Motor neuron (in vitro differentiated cells): ENCODE data around the gene HS6ST2. TPM values are rescaled to one million over a fixed set of nuclear protein-coding genes. Genes with fewer than 3 reads are reported as not detected.
A peak's percentile ranks its signal among the peaks of the same experiment; 100 is the strongest.

Experiments
- ATAC-seq, 8 experiments: fragments of 200-7000 bp; cut with Tn5 transposase; replicated peaks in 6 of 8; 2 replicates each; pipeline ENCODE4 v1.8.0; 2021; ENCODE audit warnings: mild to moderate bottlenecking in 8 of 8, moderate library complexity in 8 of 8
- H3K27ac ChIP-seq, 2 donors: fragments of 250-450 bp; sonication (Bioruptor Pico); 2 replicates each; pipeline ENCODE4 v1.9.0; 2021; ENCODE audit warnings: antibody characterized with exemption in 2 of 2, mild to moderate bottlenecking in 2 of 2, moderate library complexity in 1 of 2
- H3K4me1 ChIP-seq, 2 donors: fragments of 250-450 bp; sonication (Bioruptor Pico); replicated peaks in 1 of 2; 2 replicates each; pipeline ENCODE4 v1.6.1; 2021; ENCODE audit warnings: antibody characterized with exemption in 2 of 2, mild to moderate bottlenecking in 2 of 2, moderate library complexity in 1 of 2
- H3K4me3 ChIP-seq, 5 donors: fragments of 250-450 bp; sonication (Bioruptor Pico); 2 replicates each; pipeline ENCODE4 v1.9.0; 2021; ENCODE audit warnings: antibody characterized with exemption in 5 of 5, mild to moderate bottlenecking in 5 of 5, moderate library complexity in 4 of 5
- WGBS, 10 experiments: fragments of 450-650 bp; shearing (Covaris generic); methylation state at CpG; one replicate each; pipeline ENCODE4 v1.0.0; 2022; 5-methylcytosine and 5-hydroxymethylcytosine counted together
- in situ Hi-C, 9 experiments: fragments of 400-800 bp; cut with MboI; loops; one replicate each; pipeline ENCODE4 v1.15.0; 2021; ENCODE audit warnings: low sequenced_read_pairs in 9 of 9, low pct_unique_long_range_greater_than_20kb in 2 of 9; ENCODE audit not compliant: unreplicated experiment in 9 of 9
- total RNA-seq, 8 experiments: library from RNA; unstranded; fragments of 300-600 nt; gene quantifications; 2 replicates each; pipeline versions ENCODE4 v1.2.3 to v1.2.4, GENCODE V29; 2022

The HS6ST2 gene
- total RNA-seq, 8 experiments from 2014 or later = 14.2 to 25.7 (median 15.7) TPM

DNA sequence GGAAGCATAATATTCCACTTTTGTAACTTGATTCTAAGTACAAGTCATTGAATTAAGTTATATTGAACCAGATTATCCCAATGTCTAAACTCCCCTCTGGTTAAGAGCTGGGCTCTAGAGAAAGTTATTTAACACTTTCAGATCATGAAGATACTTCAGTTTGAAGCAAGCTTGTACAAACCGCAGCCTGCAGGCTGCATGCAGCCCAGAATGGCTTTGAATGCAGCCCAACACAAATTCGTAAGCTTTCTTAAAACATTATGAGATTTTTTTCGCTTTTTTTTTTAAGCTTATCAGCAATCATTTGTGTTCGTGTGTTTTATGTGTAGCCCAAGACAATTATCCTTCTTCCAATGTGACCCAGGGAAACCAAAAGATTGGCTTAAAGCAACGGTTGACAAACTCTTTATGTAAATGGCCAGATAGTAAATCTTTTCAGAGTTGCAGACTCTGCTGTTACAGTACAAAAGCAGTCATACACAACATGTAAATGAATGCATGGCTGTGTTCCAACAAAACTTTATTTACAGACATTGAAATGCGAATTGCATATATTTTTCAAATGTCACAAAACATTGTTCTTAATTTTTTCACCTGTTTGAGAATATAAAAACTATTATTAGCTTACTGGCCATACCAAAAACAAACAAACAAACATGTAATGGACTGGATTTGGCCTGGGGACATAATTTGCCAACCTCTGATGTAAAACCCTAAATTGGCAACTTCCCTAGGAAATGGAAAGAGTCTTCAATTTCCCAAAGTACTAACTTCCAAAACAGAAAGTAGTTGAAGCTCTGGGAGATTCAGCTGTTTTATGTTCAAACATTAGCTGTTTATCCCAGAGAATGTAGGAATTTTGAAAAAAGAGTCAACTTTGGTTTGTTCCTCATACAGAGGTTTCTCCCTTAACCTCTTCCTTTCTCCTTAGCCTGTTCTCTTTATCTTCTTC is 268.5 kb downstream of the HS6ST2 start:
- in situ Hi-C loops = no loop called here

GRCh38 chrX:132685276-132685675 is 273.2 kb downstream of the HS6ST2 start:
- H3K27ac ChIP-seq = no peak overlapping the region
- 56 to 100% (median 86%) methylated on average over 1 to 4 of the region's 4 CpGs; no CpG with 5 or more reads in 7 of the 10 experiments for WGBS, 10 experiments
- H3K4me1 ChIP-seq = peaks cover 9 to 15% of the 10 kb centered on the region in 2 donors
- in situ Hi-C loops = no loop called here
- no peak for ATAC-seq
- H3K4me3 ChIP-seq = no peak overlapping the region

More for the DNA sequence above, 268.5 kb downstream of the HS6ST2 start:
- peak in 5 of 8 experiments; percentile 31 to 89 (median 82) for ATAC-seq
- H3K4me1 ChIP-seq = peaks cover 9 to 15% of the 10 kb centered on the region in 2 donors
- WGBS, 10 experiments = 0 to 26% (median 13%) methylated on average over 1 to 5 of the region's 6 CpGs; no CpG with 5 or more reads in 3 of the 10 experiments
- H3K27ac ChIP-seq = no peak overlapping the region
- no peak overlapping the region for H3K4me3 ChIP-seq

DNA sequence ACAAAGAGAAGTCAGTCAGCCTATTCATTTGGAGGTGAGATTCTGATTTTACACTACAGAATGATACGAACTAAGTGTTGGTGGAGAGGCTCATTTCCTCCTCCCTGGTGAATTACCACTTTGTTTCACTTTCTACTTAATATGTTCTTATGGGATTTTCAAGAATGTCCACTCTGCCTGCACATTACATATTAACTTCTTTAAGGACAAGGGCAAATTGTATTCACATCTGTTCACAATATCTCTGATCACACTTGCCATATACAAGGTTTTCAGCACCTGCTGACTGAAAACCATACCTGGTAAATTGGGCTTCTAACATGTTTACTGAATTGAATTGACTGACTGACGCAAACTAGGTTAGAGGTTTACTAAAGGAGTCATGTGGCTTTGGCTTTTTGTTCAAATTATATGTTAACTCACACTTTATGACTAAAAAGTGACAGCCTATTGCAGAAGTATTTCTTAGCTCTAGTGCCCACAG is 281.2 kb downstream of the HS6ST2 start:
- in situ Hi-C loops = no loop called here
- Histone ChIP-seq H3K27ac (no peak overlapping the region), H3K4me3 (no peak overlapping the region), H3K4me1 (peaks cover 0 to 2% of the 10 kb centered on the region in 2 donors)
- WGBS, 10 experiments = 15 to 100% (median 38%) methylated on average over 1 to 2 of the region's 2 CpGs; no CpG with 5 or more reads in 5 of the 10 experiments
- no peak for ATAC-seq

DNA sequence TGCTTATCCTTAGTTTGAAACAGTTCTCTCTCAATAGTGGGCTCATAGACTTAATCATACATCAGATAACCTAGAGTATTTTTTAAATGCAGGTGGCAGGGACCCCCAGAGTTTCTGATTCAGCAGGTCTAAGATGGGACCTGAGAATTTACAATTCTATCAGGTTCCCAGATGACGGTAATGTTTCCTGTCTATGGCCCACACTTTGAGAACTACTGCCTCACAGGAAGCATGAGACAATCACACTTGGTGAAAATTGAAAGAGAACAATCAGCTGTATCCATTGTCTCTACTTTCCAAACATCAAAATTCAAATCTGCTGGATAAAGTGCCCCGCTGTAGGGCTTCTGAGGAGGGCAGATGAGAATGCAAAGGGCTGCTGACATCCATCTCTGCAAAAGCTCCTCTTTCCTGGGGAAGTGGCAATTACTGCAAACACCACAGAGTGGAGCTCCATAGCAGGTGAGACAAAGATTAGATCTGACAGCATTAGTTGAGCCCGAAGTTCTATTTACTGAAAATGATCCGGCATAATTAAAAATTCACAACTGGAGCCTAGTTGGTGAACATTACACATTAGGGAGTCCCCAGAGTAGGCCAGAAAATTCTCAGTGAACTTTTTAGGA is 281.8 kb downstream of the HS6ST2 start:
- H3K27ac ChIP-seq = no peak overlapping the region
- 0 to 83% (median 38%) methylated on average over 1 to 4 of the region's 4 CpGs; no CpG with 5 or more reads in 4 of the 10 experiments for WGBS, 10 experiments
- peak in 4 of 8 experiments; percentile 28 to 43 (median 39) for ATAC-seq
- H3K4me3 ChIP-seq = no peak overlapping the region
- H3K4me1 ChIP-seq = peaks cover 0 to 2% of the 10 kb centered on the region in 2 donors
- in situ Hi-C loops = no loop called here

- no peak overlapping the region for H3K27ac ChIP-seq
- peaks cover 0 to 2% of the 10 kb centered on the region in 2 donors for H3K4me1 ChIP-seq
- ATAC-seq = no peak
- 0 to 100% (median 55%) methylated on average over 1 to 3 of the region's 3 CpGs; no CpG with 5 or more reads in 5 of the 10 experiments for WGBS, 10 experiments
- in situ Hi-C loops = no loop called here
- no peak overlapping the region for H3K4me3 ChIP-seq
Observed at GRCh38 chrX:132676102-132676501, 282.3 kb downstream of the HS6ST2 start.

- in situ Hi-C loops = no loop called here
- peaks cover 0 to 2% of the 10 kb centered on the region in 2 donors for H3K4me1 ChIP-seq
- 20% methylated on average over 1 of the region's 1 CpG; no CpG with 5 or more reads in 9 of the 10 experiments for WGBS, 10 experiments
- no peak overlapping the region for H3K4me3 ChIP-seq
- no peak overlapping the region for H3K27ac ChIP-seq
- no peak for ATAC-seq
Observed at GRCh38 chrX:132673331-132673730, 285.1 kb downstream of the HS6ST2 start.

DNA sequence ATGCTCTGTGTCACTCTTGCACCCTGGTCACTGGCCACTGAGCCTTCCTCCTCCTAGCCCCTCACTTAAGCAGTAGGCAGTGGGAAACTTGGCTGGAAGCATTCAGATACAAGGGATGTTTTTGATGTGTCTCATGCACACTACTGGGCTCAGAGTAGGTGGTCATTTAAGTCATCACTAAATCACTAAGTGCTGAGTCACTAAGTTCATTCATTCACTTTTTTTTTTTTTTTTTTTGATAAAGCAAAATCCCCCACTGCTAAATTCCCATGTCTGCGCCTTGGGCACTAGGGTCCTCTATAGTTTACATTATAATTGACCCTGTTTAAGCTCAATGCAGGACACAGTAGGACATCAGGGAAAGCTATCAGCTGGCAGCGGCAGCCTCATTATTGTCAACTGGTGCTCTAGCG is 287.2 kb downstream of the HS6ST2 start:
- Histone ChIP-seq H3K27ac (no peak overlapping the region), H3K4me1 (no peaks in the 10 kb centered on the region), H3K4me3 (no peak overlapping the region)
- ATAC-seq = no peak
- 68 to 100% (median 80%) methylated on average over 1 to 2 of the region's 3 CpGs; no CpG with 5 or more reads in 5 of the 10 experiments for WGBS, 10 experiments
- in situ Hi-C loops = no loop called here

DNA sequence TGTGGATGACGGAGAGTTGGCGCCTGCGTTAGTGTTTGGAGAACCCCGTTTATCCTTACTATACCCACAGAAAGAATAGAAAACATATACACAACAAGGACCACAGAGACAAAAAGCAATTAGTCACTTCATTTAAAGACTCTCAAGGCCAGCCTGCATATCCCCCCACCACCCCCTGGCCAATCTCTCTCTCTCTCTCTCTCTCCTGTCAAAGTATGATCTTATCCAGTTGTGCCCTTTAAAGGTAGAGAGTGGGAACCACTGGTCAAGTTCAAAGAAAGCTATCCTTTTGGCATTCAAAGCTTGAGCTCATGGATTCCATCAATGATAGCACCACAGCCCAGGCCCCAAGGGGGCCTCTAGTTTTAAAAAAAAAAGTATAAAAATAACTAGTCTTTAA is 289.3 kb downstream of the HS6ST2 start:
- Histone ChIP-seq H3K4me1 (no peaks in the 10 kb centered on the region), H3K4me3 (no peak overlapping the region), H3K27ac (no peak overlapping the region)
- in situ Hi-C loops = no loop called here
- no peak for ATAC-seq
- 100% methylated on average over 1 of the region's 4 CpGs; no CpG with 5 or more reads in 9 of the 10 experiments for WGBS, 10 experiments

- Histone ChIP-seq H3K4me3 (no peak overlapping the region), H3K4me1 (no peaks in the 10 kb centered on the region), H3K27ac (no peak overlapping the region)
- in situ Hi-C loops = no loop called here
- peak in 1 of 8 experiments; percentile 32 for ATAC-seq
- WGBS, 10 experiments = 38 to 86% (median 57%) methylated on average over 2 to 3 of the region's 6 CpGs; no CpG with 5 or more reads in 7 of the 10 experiments
Observed at GRCh38 chrX:132668178-132668577, 290.3 kb downstream of the HS6ST2 start.

- no CpG with 5 or more reads among the region's 2 CpGs for WGBS, 10 experiments
- in situ Hi-C loops = no loop called here
- H3K27ac ChIP-seq = no peak overlapping the region
- no peak for ATAC-seq
- H3K4me3 ChIP-seq = no peak overlapping the region
- no peaks in the 10 kb centered on the region for H3K4me1 ChIP-seq
Observed at GRCh38 chrX:132665676-132666075, 292.8 kb downstream of the HS6ST2 start.

DNA sequence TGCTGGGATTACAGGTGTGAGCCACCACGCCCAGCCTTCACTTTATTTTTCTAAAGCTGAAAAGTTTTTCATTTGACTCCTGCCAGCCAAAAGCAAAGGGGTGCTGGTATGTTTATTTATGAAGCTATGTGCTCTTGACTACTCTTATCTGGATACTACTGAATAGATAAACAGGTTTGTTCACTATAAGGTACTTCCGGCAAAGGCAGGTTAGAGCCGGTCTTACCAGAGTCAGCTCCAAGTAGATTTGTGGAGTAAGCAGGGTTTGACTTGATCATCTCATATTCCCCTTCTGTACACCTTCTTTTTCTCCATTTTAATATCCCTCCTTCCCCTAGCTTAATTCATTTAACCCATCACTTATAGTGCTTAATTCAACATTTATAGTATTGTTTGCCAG is 294.2 kb downstream of the HS6ST2 start:
- H3K4me1 ChIP-seq = peaks cover 0 to 4% of the 10 kb centered on the region in 2 donors
- ATAC-seq = no peak
- no peak overlapping the region for H3K4me3 ChIP-seq
- 40 to 100% (median 83%) methylated on average over 1 to 2 of the region's 3 CpGs; no CpG with 5 or more reads in 6 of the 10 experiments for WGBS, 10 experiments
- in situ Hi-C loops = no loop called here
- H3K27ac ChIP-seq = no peak overlapping the region

- Histone ChIP-seq H3K4me1 (peaks cover 0 to 10% of the 10 kb centered on the region in 2 donors), H3K27ac (no peak overlapping the region), H3K4me3 (no peak overlapping the region)
- no peak for ATAC-seq
- 13 to 20% methylated on average over 1 to 2 of the region's 2 CpGs; no CpG with 5 or more reads in 8 of the 10 experiments for WGBS, 10 experiments
- in situ Hi-C loops = no loop called here
Observed at GRCh38 chrX:132662844-132663243, 295.6 kb downstream of the HS6ST2 start.

- in situ Hi-C loops = no loop called here
- no peak for ATAC-seq
- Histone ChIP-seq H3K4me3 (no peak overlapping the region), H3K4me1 (peaks cover 5 to 20% of the 10 kb centered on the region in 2 donors), H3K27ac (no peak overlapping the region)
- WGBS, 10 experiments = 40 to 90% (median 54%) methylated on average over 1 to 4 of the region's 5 CpGs; no CpG with 5 or more reads in 6 of the 10 experiments
Observed at GRCh38 chrX:132657876-132658275, 300.6 kb downstream of the HS6ST2 start.
